HG03460 (cell line): ENCODE results near the gene BMS1.
"Not testable (repeated sequence)": the region's sequence is repeated elsewhere in the genome, so short reads cannot be mapped to it uniquely, and the experiment has no call there.

ENCODE experiments used
- ATAC-seq: cut with Tn5 transposase; IDR thresholded peaks from one replicate; pipeline ENCODE4 v1.9.1; 2021; ENCODE audit not compliant: unreplicated experiment

Gene BMS1

GRCh38 chr10:42783181-42783549 lies 570 bp downstream of the BMS1 start:
- peak; percentile 5 for ATAC-seq

GRCh38 chr10:42785759-42786158 lies 3.2 kb downstream of the BMS1 start:
- ATAC-seq = no peak

- ATAC-seq = no peak
Observed at GRCh38 chr10:42790835-42791234, 8.2 kb downstream of the BMS1 start.

- ATAC-seq = no peak
Observed at GRCh38 chr10:42795701-42796100, 13.1 kb downstream of the BMS1 start.

GRCh38 chr10:42801135-42801534 lies 18.5 kb downstream of the BMS1 start:
- ATAC-seq = no peak

- no peak for ATAC-seq
Observed at GRCh38 chr10:42802876-42803275, 20.3 kb downstream of the BMS1 start.

- no peak for ATAC-seq
Observed at GRCh38 chr10:42809676-42810075, 27.1 kb downstream of the BMS1 start.

- ATAC-seq = no peak
Observed at GRCh38 chr10:42812028-42812427, 29.4 kb downstream of the BMS1 start.

- not testable (repeated sequence) for ATAC-seq
Observed at GRCh38 chr10:42813989-42814687, 31.5 kb downstream of the BMS1 start.

- ATAC-seq = not testable (repeated sequence)
Observed at GRCh38 chr10:42816334-42816733, 33.7 kb downstream of the BMS1 start.

GRCh38 chr10:42816912-42817311 lies 34.3 kb downstream of the BMS1 start:
- ATAC-seq = no peak

- not testable (repeated sequence) for ATAC-seq
Observed at GRCh38 chr10:42817417-42817816, 34.8 kb downstream of the BMS1 start.

- ATAC-seq = not testable (repeated sequence)
Observed at GRCh38 chr10:42826759-42827158, 44.2 kb downstream of the BMS1 start.

GRCh38 chr10:42827201-42827600 lies 44.6 kb downstream of the BMS1 start:
- ATAC-seq = no peak

- ATAC-seq = not testable (repeated sequence)
Observed at GRCh38 chr10:42828391-42828790, 45.8 kb downstream of the BMS1 start.

- ATAC-seq = no peak
Observed at GRCh38 chr10:42830237-42830636, 47.6 kb downstream of the BMS1 start.

- ATAC-seq = no peak
Observed at GRCh38 chr10:42836096-42836495, 53.5 kb downstream of the BMS1 start.

- ATAC-seq = no peak
Observed at GRCh38 chr10:42836771-42837468, 54.3 kb downstream of the BMS1 start.

GRCh38 chr10:42844810-42845209 lies 62.2 kb downstream of the BMS1 start:
- ATAC-seq = not testable (repeated sequence)

GRCh38 chr10:42847261-42847660 lies 64.7 kb downstream of the BMS1 start:
- ATAC-seq = not testable (repeated sequence)

GRCh38 chr10:42850931-42851330 lies 68.3 kb downstream of the BMS1 start:
- ATAC-seq = no peak

GRCh38 chr10:42859256-42859655 lies 76.7 kb downstream of the BMS1 start:
- no peak for ATAC-seq

- not testable (repeated sequence) for ATAC-seq
Observed at GRCh38 chr10:42860016-42860415, 77.4 kb downstream of the BMS1 start.
